AG04449 (cell line): ENCODE measurements around the gene MIGA2.

ENCODE experiments used
- CTCF ChIA-PET: fragments of 350-600 bp; formaldehyde crosslinking; extraction: SDS; loops from one replicate; lab custom pipeline; 2021; ENCODE audit warnings: antibody characterized with exemption; lab: Yijun Ruan, JAX
- POLR2A ChIA-PET: fragments of 400-600, 350-600 bp; formaldehyde crosslinking; extraction: SDS; loops from one replicate; lab custom pipeline; 2020; ENCODE audit warnings: antibody characterized with exemption, inconsistent platforms; lab: Yijun Ruan, JAX
- DNase-seq: peaks from one replicate; pipeline ENCODE4 v3.0.0-alpha.2; 2010; ENCODE audit warnings: low read depth, low spot score
- H3K4me3 ChIP-seq: 2 replicates; pipeline ENCODE4 v1.5.1; 2011; ENCODE audit warnings: low read depth, mild to moderate bottlenecking, control low read depth, low read length
- CTCF ChIP-seq: IDR thresholded peaks from one replicate; pipeline ENCODE4 v1.5.1; 2011; ENCODE audit warnings: mild to moderate bottlenecking, moderate library complexity, low read length, control low read depth, inconsistent platforms; ENCODE audit not compliant: insufficient read depth; ENCODE audit errors: missing control alignments

The MIGA2 gene

GRCh38 chr9:129073404-129073803, 37.0 kb downstream of the MIGA2 start:
- CTCF ChIA-PET, result interaction anchor here (1.5 kb wide), 1 partner anchor 8 kb away, joined by 3 read pairs; no protein-coding TSS in a partner anchor
- H3K4me3 ChIP-seq, result no peak overlapping the region
- no peak for DNase-seq
- POLR2A ChIA-PET, result no interaction called here
- no peak for TF ChIP-seq CTCF

GRCh38 chr9:129074106-129074505, 37.7 kb downstream of the MIGA2 start:
- TF ChIP-seq CTCF, result no peak
- ChIA-PET CTCF (interaction anchor here (1.5 kb wide), 1 partner anchor 8 kb away, joined by 3 read pairs; no protein-coding TSS in a partner anchor), POLR2A (no interaction called here)
- no peak for DNase-seq
- H3K4me3 ChIP-seq, result no peak overlapping the region

- no peak for DNase-seq
- no peak for TF ChIP-seq CTCF
- no peak overlapping the region for H3K4me3 ChIP-seq
- ChIA-PET POLR2A (no interaction called here), CTCF (no interaction called here)
Observed at GRCh38 chr9:129075996-129076639, 39.7 kb downstream of the MIGA2 start.

- no peak for TF ChIP-seq CTCF
- DNase-seq, result no peak
- no peak overlapping the region for H3K4me3 ChIP-seq
- POLR2A ChIA-PET, result no interaction called here
- CTCF ChIA-PET, result no interaction called here
Observed at GRCh38 chr9:129076640-129077037, 40.2 kb downstream of the MIGA2 start.

GRCh38 chr9:129077236-129077635, 40.8 kb downstream of the MIGA2 start:
- ChIA-PET POLR2A (no interaction called here), CTCF (interaction anchor here (1.6 kb wide), 1 partner anchor 26 kb away, joined by 6 read pairs; no protein-coding TSS in a partner anchor)
- no peak overlapping the region for H3K4me3 ChIP-seq
- no peak for TF ChIP-seq CTCF
- no peak for DNase-seq

- H3K4me3 ChIP-seq, result no peak overlapping the region
- TF ChIP-seq CTCF, result no peak
- ChIA-PET POLR2A (no interaction called here), CTCF (interaction anchor here (1.6 to 1.8 kb wide), 2 partner anchors 24 to 50 kb away, joined by 5 to 6 read pairs; no protein-coding TSS in a partner anchor)
- no peak for DNase-seq
Observed at GRCh38 chr9:129078691-129079503, 42.5 kb downstream of the MIGA2 start.
